OCI-LY3 (cell line): ENCODE data around the gene SYNDIG1.

Experiments used
- H2AFZ ChIP-seq: fragments of 200-600, 300-600 bp; shearing (Covaris generic); 2 replicates; pipeline ENCODE4 v1.6.0; 2014; ENCODE audit warnings: antibody characterized with exemption, low read depth, low read length
- H3K27ac ChIP-seq: fragments of 200-600, 300-600 bp; sonication (generic); 2 replicates; pipeline ENCODE4 v1.5.1; 2014; ENCODE audit warnings: mild to moderate bottlenecking, low read length, moderate library complexity, mixed read lengths
- H3K27me3 ChIP-seq: fragments of 200-600, 300-600 bp; sonication (generic); 2 replicates; pipeline ENCODE4 v1.6.1; 2014; ENCODE audit warnings: low read depth, low read length, mixed read lengths
- H3K36me3 ChIP-seq: fragments of 200-600, 300-600 bp; sonication (generic); replicated peaks from 2 replicates; pipeline ENCODE3; 2014; ENCODE audit warnings: low read depth, low read length, mixed read lengths
- H3K4me1 ChIP-seq: fragments of 300-600, 200-600 bp; sonication (generic); 2 replicates; pipeline ENCODE4 v1.6.1; 2014; ENCODE audit warnings: low read length, mixed read lengths
- H3K4me2 ChIP-seq: fragments of 200-600, 300-600 bp; sonication (generic); 2 replicates; pipeline ENCODE4 v1.6.1; 2014; ENCODE audit warnings: low read length, mixed read lengths
- H3K4me3 ChIP-seq: fragments of 300-600, 200-600 bp; sonication (generic); 2 replicates; pipeline ENCODE4 v1.5.1; 2014; ENCODE audit warnings: antibody characterized with exemption, mild to moderate bottlenecking, low read length, moderate library complexity
- H3K79me2 ChIP-seq: fragments of 300-600, 200-600 bp; shearing (Covaris generic); 2 replicates; pipeline ENCODE4 v1.6.1; 2014; ENCODE audit warnings: mild to moderate bottlenecking, low read length, mixed read lengths
- H3K9ac ChIP-seq: fragments of 300-600, 200-600 bp; shearing (Covaris generic); 2 replicates; pipeline ENCODE4 v1.6.0; 2014; ENCODE audit warnings: mild to moderate bottlenecking, low read length, moderate library complexity
- H3K9me3 ChIP-seq: fragments of 200-600, 300-600 bp; shearing (Covaris generic); 2 replicates; pipeline ENCODE4 v1.6.1; 2014; ENCODE audit warnings: low read length, mixed read lengths; ENCODE audit not compliant: insufficient read depth
- H4K20me1 ChIP-seq: fragments of 200-600, 300-600 bp; sonication (generic); 2 replicates; pipeline ENCODE4 v1.6.1; 2016; ENCODE audit warnings: low read length, mixed read lengths; ENCODE audit not compliant: insufficient read depth
- EZH2phosphoT487 ChIP-seq: fragments of 200-600 bp; shearing (Covaris generic); IDR thresholded peaks from 2 replicates; pipeline ENCODE4 v1.6.1; 2018; ENCODE audit warnings: antibody characterized with exemption, mixed run types, low read depth
- TF ChIP-seq, protein P1 (sequence below): fragments of 200-600, 300-600 bp; sonication (generic); IDR thresholded peaks from 2 replicates; pipeline ENCODE4 v1.5.1; 2014; ENCODE audit warnings: antibody characterized with exemption, low read length, low read depth

Gene SYNDIG1

GRCh38 chr20:24693466-24694156, 224.2 kb downstream of the SYNDIG1 start:
- no peak overlapping the region for H3K27ac ChIP-seq
- no peak overlapping the region for H2AFZ ChIP-seq
- H3K27me3 ChIP-seq = peaks cover 68% of the 10 kb centered on the region

DNA sequence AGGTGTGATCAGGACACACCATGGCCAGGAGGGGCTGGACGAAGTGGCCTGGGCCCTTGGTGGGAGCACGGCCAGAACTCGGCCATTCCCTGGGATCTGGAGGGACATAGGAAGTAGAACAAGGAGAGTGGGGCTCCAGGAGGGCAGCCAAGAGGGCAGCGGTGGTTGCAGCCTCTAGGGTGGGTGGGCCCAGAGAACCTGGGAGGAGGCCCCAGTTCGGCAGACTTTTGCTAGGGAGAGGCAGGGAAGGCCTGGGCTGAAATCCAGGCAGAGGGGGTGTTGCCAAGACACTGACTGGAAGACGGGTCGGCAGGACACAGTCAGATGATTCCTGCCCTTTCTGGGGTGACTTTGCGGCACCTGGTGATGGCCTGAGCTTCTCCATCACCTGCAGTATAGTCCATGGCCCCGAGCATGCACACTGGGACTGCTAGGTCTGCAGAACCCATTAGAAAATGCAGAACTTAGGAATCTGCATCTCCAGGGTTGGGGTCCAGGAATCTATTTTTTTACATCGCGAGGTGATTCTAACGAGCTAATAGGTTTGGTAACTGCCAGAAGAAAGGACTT, 224.8 kb downstream of the SYNDIG1 start:
- Histone ChIP-seq H3K4me1 (peaks cover 17% of the 10 kb centered on the region), H3K36me3 (no peaks in the 10 kb centered on the region), H2AFZ (no peak overlapping the region), H4K20me1 (no peaks in the 10 kb centered on the region), H3K79me2 (no peaks in the 10 kb centered on the region), H3K4me2 (no peak overlapping the region), H3K9ac (no peak overlapping the region), H3K4me3 (no peak overlapping the region), H3K27me3 (peaks cover 68% of the 10 kb centered on the region), H3K27ac (no peak overlapping the region), H3K9me3 (no peaks in the 10 kb centered on the region)
- no peak for TF ChIP-seq EZH2phosphoT487
- TF ChIP-seq, protein P1, sequence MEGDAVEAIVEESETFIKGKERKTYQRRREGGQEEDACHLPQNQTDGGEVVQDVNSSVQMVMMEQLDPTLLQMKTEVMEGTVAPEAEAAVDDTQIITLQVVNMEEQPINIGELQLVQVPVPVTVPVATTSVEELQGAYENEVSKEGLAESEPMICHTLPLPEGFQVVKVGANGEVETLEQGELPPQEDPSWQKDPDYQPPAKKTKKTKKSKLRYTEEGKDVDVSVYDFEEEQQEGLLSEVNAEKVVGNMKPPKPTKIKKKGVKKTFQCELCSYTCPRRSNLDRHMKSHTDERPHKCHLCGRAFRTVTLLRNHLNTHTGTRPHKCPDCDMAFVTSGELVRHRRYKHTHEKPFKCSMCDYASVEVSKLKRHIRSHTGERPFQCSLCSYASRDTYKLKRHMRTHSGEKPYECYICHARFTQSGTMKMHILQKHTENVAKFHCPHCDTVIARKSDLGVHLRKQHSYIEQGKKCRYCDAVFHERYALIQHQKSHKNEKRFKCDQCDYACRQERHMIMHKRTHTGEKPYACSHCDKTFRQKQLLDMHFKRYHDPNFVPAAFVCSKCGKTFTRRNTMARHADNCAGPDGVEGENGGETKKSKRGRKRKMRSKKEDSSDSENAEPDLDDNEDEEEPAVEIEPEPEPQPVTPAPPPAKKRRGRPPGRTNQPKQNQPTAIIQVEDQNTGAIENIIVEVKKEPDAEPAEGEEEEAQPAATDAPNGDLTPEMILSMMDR = no peak

More at GRCh38 chr20:24693466-24694156, 224.2 kb downstream of the SYNDIG1 start:
- Histone ChIP-seq H3K36me3 (no peaks in the 10 kb centered on the region), H3K4me3 (no peak overlapping the region), H3K79me2 (no peaks in the 10 kb centered on the region), H3K4me1 (peaks cover 12% of the 10 kb centered on the region), H4K20me1 (no peaks in the 10 kb centered on the region), H3K9me3 (no peaks in the 10 kb centered on the region), H3K9ac (no peak overlapping the region), H3K4me2 (no peak overlapping the region)
- no peak for TF ChIP-seq EZH2phosphoT487
- TF ChIP-seq, protein P1 = no peak

DNA sequence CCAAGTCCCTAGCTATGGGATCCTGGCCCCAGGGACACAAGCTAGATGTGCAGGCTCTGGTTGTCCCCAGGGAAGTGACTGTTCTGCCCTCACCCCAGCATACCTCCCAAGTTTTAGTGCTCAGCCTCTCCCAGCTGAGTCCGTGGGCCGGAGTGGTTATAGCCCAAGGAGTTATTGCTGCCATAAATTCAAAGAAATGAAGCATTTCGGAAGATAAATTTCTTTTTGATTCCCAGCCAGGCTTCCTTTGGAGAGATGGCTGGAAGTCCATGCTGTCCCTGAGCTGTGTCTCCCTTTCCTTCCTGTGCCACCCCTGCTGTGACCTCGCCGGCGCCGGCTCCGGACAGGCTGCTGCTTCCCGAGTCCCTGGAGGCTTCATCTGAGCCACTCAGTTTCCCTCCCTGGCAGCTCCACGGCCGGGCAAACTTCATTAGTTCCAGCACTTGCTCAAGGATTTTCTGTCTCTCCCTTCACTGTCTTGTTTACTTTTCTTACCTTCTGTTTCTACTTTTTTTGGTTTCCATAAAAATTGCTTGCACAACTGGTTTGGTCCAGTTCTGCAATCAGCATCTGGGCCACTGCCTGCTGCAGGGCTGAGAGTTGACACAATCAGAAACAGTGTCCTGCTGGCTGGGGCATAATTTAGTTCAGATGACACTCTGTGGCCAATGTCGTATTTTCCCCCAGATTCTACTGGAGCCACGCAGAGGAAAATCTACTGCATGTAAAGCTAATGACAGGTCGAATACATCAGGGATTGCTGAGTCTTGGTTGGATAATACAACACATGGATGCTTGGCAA, 225.5 kb downstream of the SYNDIG1 start:
- H3K27ac ChIP-seq = no peak overlapping the region
- peaks cover 72% of the 10 kb centered on the region for H3K27me3 ChIP-seq
- no peaks in the 10 kb centered on the region for H3K9me3 ChIP-seq
- H3K4me1 ChIP-seq = peaks cover 17% of the 10 kb centered on the region
- H3K4me3 ChIP-seq = no peak overlapping the region
- H3K4me2 ChIP-seq = no peak overlapping the region
- TF ChIP-seq, protein P1 = no peak
- TF ChIP-seq EZH2phosphoT487 = no peak
- H3K36me3 ChIP-seq = no peaks in the 10 kb centered on the region
- no peak overlapping the region for H3K9ac ChIP-seq
- H4K20me1 ChIP-seq = no peaks in the 10 kb centered on the region
- no peak overlapping the region for H2AFZ ChIP-seq
- no peaks in the 10 kb centered on the region for H3K79me2 ChIP-seq

DNA sequence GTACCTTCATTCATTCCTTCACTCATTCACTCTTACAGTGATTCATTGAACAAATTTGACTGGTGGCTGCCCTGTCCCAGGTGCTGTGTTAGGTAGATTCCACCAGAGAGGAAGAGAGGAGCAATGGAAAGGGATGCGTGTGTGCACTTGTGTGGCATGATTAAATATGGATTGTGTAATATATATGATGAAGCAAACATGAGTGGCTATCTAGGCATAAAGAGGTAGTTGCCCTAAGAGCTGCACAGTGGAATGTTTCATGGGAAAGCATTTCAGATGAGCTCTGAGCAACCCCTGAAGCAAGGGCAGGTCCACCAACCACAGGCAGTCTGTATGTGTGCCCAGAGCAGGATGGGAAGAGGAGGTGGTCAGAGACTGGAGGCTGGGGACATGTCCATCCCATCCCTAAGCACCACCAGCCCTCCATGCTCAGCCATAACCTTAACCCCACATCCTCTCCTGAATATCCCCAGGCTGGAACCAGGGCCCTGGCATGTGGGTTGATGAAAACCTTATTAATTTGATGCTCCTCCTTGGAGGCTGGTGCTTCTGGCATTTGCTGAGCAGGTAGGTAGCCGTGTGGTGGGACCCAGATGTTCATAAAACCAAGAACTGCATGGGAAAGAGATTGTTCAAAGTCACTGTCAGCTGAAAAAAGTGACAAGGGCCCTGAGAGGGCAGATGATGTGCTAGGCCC, 226.2 kb downstream of the SYNDIG1 start:
- TF ChIP-seq, protein P1 = no peak
- no peak for TF ChIP-seq EZH2phosphoT487
- Histone ChIP-seq H3K27ac (no peak overlapping the region), H3K27me3 (peaks cover 72% of the 10 kb centered on the region), H4K20me1 (no peaks in the 10 kb centered on the region), H3K4me3 (no peak overlapping the region), H3K4me2 (no peak overlapping the region), H3K79me2 (no peaks in the 10 kb centered on the region), H3K36me3 (no peaks in the 10 kb centered on the region), H3K9ac (no peak overlapping the region), H3K9me3 (no peaks in the 10 kb centered on the region), H3K4me1 (peaks cover 17% of the 10 kb centered on the region), H2AFZ (no peak overlapping the region)
